Measurements from ENCODE around the gene SLC16A3. TPM values are rescaled to one million over a fixed set of nuclear protein-coding genes. Genes with fewer than 3 reads are reported as not detected.

Gene SLC16A3
- total and polyA plus RNA-seq, 2 of the 8 experiments (the other 6 are each of a cell fraction or from before 2014, with no cell fraction given): 3.8 to 8.7 TPM

DNA sequence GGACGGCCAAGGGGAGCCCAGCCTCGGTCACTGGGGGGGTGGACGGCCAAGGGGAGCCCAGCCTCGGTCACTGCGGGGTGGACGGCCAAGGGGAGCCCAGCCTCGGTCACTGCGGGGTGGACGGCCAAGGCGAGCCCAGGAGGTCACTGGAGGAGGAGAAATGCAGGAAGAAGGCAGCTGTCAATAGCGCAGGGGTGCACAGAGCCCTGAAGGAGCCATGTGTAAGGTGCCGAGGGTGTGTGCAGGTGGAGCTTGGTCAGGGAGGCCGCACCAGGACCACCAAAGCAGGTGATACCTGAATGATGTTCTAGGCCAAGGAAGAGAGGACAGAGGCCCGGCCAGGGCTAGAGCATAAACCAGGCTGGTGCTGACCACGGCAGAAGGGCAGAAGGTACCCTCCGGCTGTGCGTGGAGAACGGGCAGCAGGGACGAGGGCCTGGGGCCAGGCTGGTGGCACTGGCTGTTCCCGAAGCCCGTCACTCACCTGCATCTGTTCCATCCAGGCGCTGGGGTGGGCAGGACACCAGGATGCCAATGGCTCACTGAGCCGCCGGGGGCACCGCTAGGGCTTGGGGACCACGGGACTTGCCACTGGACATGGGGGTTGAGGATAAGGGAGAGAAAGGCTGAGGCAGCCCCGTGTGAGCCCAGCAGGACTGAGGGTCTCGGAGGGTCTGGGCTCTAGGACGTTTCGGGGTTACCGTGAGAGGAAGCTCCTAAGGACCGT, 10.3 kb upstream of the SLC16A3 start:
- H2BK15ac ChIP-seq (ENCODE audit: low read length): no peak overlapping the region
- WGBS, 2 experiments (ENCODE audit: extremely low coverage in 1 of 2, insufficient coverage in 1 of 2, insufficient read length in 1 of 2, insufficient replicate concordance in 2 of 2, low coverage in 1 of 2, low lambda C conversion rate in 2 of 2, missing lambda C conversion rate in 1 of 2): 86% methylated on average over 25 of the region's 32 CpGs; no CpG with 5 or more reads in 1 of the 2 experiments
- no peak overlapping the region for H3K14ac ChIP-seq (ENCODE audit: insufficient read length)
- no peak overlapping the region for H3K4ac ChIP-seq (replicated peaks; ENCODE audit: insufficient read length, low read depth, low read length)
- H2BK5ac ChIP-seq (ENCODE audit: low read depth, low read length): no peak overlapping the region
- POLR2A ChIA-PET (ENCODE audit: partially characterized antibody): interaction anchor here (1.8 to 2.2 kb wide), 2 partner anchors 17 to 120 kb away, joined by 4 read pairs; no protein-coding TSS in a partner anchor
- no peak overlapping the region for H2BK12ac ChIP-seq (ENCODE audit: low read depth, low read length)
- H3K79me1 ChIP-seq (ENCODE audit: low read depth, low read length): no peaks in the 10 kb centered on the region
- no peak overlapping the region for H3K27ac ChIP-seq (ENCODE audit: low read depth, low read length)
- no peak overlapping the region for H3K4me3 ChIP-seq (ENCODE audit: extremely low read depth in 1 of 4, insufficient read depth in 2 of 4, low read depth in 3 of 4, low read length in 4 of 4)
- H3K9me3 ChIP-seq (ENCODE audit: insufficient read depth in 2 of 2, low read depth in 1 of 2, low read length in 1 of 2): no peaks in the 10 kb centered on the region; a peak in 1 of 4 replicates
- H4K8ac ChIP-seq (ENCODE audit: extremely low read depth, insufficient read depth, low read length): no peak overlapping the region
- DNase-seq (ENCODE audit: low read depth in 1 of 2, low spot score in 2 of 2) (no peak), FAIRE-seq (no peak)
- peaks cover 2 to 15% (median 7%) of the 10 kb centered on the region in 4 experiments for H3K27me3 ChIP-seq (replicated peaks in 1 of 4; ENCODE audit: control insufficient read depth in 3 of 4, extremely low read depth in 1 of 4, insufficient read depth in 3 of 4, low read length in 3 of 4)
- no peak overlapping the region for H2AFZ ChIP-seq (ENCODE audit: low read length)
- CTCF ChIA-PET (ENCODE audit: partially characterized antibody): interaction anchor here (0.7 to 2.9 kb wide), 3 partner anchors 11 to 18 kb away, joined by 3 to 9 read pairs (median 3); partner anchors contain the start of gene SLC16A3
- H4K5ac ChIP-seq (ENCODE audit: insufficient read length, low read depth, low read length): no peak overlapping the region
- H3K56ac ChIP-seq (replicated peaks; ENCODE audit: insufficient read length, low read depth, low read length): no peak overlapping the region
- no peak overlapping the region for H2BK20ac ChIP-seq (ENCODE audit: low read length)
- H4K91ac ChIP-seq (replicated peaks; ENCODE audit: insufficient read length, low read length): no peak overlapping the region
- no peak overlapping the region for H3K9ac ChIP-seq (replicated peaks in 1 of 4; ENCODE audit: extremely low read depth in 1 of 4, low read depth in 3 of 4, low read length in 3 of 4)
- H3K4me1 ChIP-seq (replicated peaks in 1 of 4; ENCODE audit: control insufficient read depth in 3 of 4, insufficient read depth in 4 of 4, low read length in 3 of 4): peaks cover 0 to 2% (median under 1%) of the 10 kb centered on the region in 4 experiments; a peak in 2 of 7 replicates
- no peak overlapping the region for H2AK5ac ChIP-seq (ENCODE audit: low read depth, low read length)
- H3K18ac ChIP-seq (ENCODE audit: extremely low read depth, low read length): no peak overlapping the region
- no peak overlapping the region for H3K4me2 ChIP-seq (ENCODE audit: insufficient read depth in 1 of 2, low read depth in 2 of 2, low read length in 2 of 2)
- no peak overlapping the region for H3K23ac ChIP-seq (ENCODE audit: insufficient read length)
- peaks cover 0 to 2% of the 10 kb centered on the region in 2 experiments for H4K20me1 ChIP-seq (replicated peaks in 1 of 2; ENCODE audit: control insufficient read depth in 1 of 2, insufficient read depth in 2 of 2, low read length in 2 of 2)
- no peaks in the 10 kb centered on the region for H3K23me2 ChIP-seq (ENCODE audit: low read depth, low read length)
- H3K36me3 ChIP-seq (ENCODE audit: control insufficient read depth in 2 of 4, insufficient read depth in 4 of 4, low read length in 3 of 4): no peaks in the 10 kb centered on the region
- no peaks in the 10 kb centered on the region for H3K79me2 ChIP-seq (ENCODE audit: control insufficient read depth in 1 of 2, insufficient read depth in 2 of 2, low read length in 2 of 2)
- H2BK120ac ChIP-seq (replicated peaks; ENCODE audit: low read depth, low read length): no peak overlapping the region
- TF ChIP-seq KDM4A (IDR thresholded peaks at IDR 0.05; ENCODE audit: low read depth, low read length, severe bottlenecking) (no peak), E2F6 (IDR thresholded peaks at IDR 0.05) (no peak), TEAD4 (IDR thresholded peaks at IDR 0.05; ENCODE audit: low read depth, low read length) (no peak), SP4 (IDR thresholded peaks at IDR 0.05; ENCODE audit: low read length) (no peak), SP2 (IDR thresholded peaks at IDR 0.05; ENCODE audit: low read length) (no peak), NANOG (IDR thresholded peaks at IDR 0.05; ENCODE audit: insufficient read depth, low read depth, low read length, poor library complexity, severe bottlenecking) (no peak), BRCA1 (IDR thresholded peaks at IDR 0.05; ENCODE audit: low read depth, low read length) (no peak), NRF1 (IDR thresholded peaks at IDR 0.05; ENCODE audit: low read depth, low read length) (no peak), ASH2L (IDR thresholded peaks at IDR 0.05; ENCODE audit: low read length) (no peak), RNF2 (IDR thresholded peaks at IDR 0.05; ENCODE audit: borderline replicate concordance, low read depth, low read length, missing control alignments, poor library complexity, severe bottlenecking) (no peak), SIN3A (conservative IDR thresholded peaks at IDR 0.05 in 1 of 2, IDR thresholded peaks at IDR 0.05 in 1 of 2; ENCODE audit: low read depth in 1 of 2, low read length in 2 of 2) (no peak), JUND (IDR thresholded peaks at IDR 0.05; ENCODE audit: low read length) (no peak)

Data from H1 (cell line).